NCI-H82 treated with DMSO at 0.1 percent for 48 hours (cell line): Measurements from ENCODE around the gene QSOX2.

Source experiments
- DNase-seq: peaks from one replicate; lab custom pipeline; 2025; ENCODE audit not compliant: unreplicated experiment; lab: John Stamatoyannopoulos, UW

QSOX2 gene

GRCh38 chr9:136192289-136193126 lies 53.1 kb downstream of the QSOX2 start:
- DNase-seq: peak; percentile 65

GRCh38 chr9:136191960-136192286 lies 53.7 kb downstream of the QSOX2 start:
- no peak for DNase-seq

- no peak for DNase-seq
These were observed 54.3 kb downstream of the QSOX2 start for GRCh38 chr9:136191099-136191959.

GRCh38 chr9:136190656-136191055 lies 55.0 kb downstream of the QSOX2 start:
- DNase-seq: no peak

GRCh38 chr9:136190237-136190601 lies 55.4 kb downstream of the QSOX2 start:
- no peak for DNase-seq

- DNase-seq: peak; percentile 85
These were observed 56.0 kb downstream of the QSOX2 start for GRCh38 chr9:136189394-136190236.

GRCh38 chr9:136187683-136188586 lies 57.7 kb downstream of the QSOX2 start:
- no peak for DNase-seq

- no peak for DNase-seq
These were observed 58.4 kb downstream of the QSOX2 start for GRCh38 chr9:136187197-136187596.

DNA sequence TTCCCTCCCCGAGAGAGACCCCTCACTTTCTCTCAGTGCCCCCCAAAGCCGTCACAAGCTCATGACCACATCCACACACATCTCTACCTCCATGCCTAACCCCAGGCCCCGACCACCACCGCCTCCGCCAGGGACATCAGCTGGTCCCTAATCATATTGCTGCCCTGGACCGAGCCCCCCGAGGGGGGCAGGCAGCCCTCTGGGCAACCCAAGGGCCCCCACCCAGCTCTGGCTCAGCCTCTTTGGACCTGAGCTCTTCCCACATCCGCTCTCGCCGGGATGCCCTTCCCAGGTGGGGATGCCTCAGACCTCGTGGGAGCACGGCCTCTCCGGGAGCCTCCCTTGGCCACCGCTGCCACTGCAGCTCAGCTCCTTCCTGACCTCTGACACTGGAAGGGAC lies 59.2 kb downstream of the QSOX2 start:
- no peak for DNase-seq

DNA sequence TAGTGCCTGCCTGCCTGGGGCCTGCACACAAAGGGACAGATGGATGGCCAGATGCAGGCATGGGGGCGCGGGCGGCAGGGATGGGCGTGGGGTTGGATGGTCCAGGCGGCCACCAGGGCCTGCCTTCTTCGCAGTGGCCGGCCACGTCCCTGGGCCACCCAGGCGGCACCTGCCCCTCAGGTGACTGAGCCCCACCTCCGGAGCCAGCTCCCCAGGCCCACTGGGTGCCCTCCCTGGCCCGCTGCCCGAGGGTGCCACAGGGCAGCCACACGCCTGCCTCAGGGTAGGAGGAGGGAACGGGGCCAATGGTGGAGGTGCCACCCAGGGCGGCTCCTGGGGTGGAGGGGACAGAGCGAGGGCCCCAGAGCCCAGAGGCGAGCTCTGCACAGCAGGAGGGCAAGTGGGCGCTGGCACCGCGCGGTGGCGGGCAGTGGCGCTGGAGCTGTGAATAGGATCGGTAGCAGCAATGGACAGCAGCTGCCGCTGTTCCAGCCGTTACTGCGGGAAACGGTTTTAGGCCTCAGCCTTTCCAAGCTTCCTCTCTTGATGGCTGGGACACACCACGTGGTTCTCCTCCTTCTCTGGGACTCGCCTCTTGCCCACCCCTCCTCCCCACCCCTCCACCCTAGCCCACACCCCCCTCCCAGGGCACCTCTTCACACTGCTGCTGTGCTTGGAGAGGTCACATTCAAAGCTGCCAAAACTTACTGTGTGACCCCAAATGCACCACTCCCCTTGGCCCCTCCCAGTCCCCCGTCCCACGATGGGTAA lies 59.8 kb downstream of the QSOX2 start:
- no peak for DNase-seq

GRCh38 chr9:136185066-136185465 lies 60.5 kb downstream of the QSOX2 start:
- DNase-seq: no peak

GRCh38 chr9:136182850-136183422 lies 62.7 kb downstream of the QSOX2 start:
- DNase-seq: no peak

- no peak for DNase-seq
These were observed 63.2 kb downstream of the QSOX2 start for GRCh38 chr9:136182420-136182787.

- DNase-seq: no peak
These were observed 63.7 kb downstream of the QSOX2 start for GRCh38 chr9:136181784-136182419.

DNA sequence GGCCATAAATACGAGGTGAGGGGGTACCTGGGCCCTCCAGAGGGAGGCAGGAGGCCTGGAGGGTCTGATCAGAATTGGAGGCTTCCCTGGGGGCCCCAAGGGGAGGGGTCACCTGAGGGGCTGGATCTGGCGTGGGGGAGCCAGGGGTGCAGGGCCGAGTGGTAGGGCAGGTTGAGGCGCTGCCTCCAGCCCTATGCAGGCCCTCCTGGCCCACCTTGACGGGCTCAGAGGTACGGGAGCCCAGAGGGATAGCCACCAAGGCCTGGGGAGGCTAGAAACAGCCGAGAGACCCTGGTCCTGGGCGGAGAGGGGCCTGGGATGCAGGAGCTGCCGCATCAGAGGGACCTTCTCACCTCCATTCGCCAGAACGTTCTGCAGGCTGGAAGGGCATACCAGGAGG lies 65.0 kb downstream of the QSOX2 start:
- no peak for DNase-seq

- DNase-seq: no peak
These were observed 65.9 kb downstream of the QSOX2 start for GRCh38 chr9:136179761-136180160.

GRCh38 chr9:136179101-136179616 lies 66.5 kb downstream of the QSOX2 start:
- no peak for DNase-seq

- no peak for DNase-seq
These were observed 66.9 kb downstream of the QSOX2 start for GRCh38 chr9:136178773-136179075.
